HEK293 (cell line): ENCODE results near the gene TXNDC15.

Experiments
- CTCF ChIA-PET: fragments of 350-600 bp; formaldehyde crosslinking; extraction: SDS; loops from one replicate; lab custom pipeline; 2021; ENCODE audit warnings: antibody characterized with exemption; lab: Yijun Ruan, JAX
- POLR2A ChIA-PET: fragments of 300-600 bp; formaldehyde crosslinking; extraction: SDS; loops from one replicate; lab custom pipeline; 2020; ENCODE audit warnings: antibody characterized with exemption, inconsistent platforms; lab: Yijun Ruan, JAX
- H3K27ac ChIP-seq: fragments of 200-500 bp; sonication (Bioruptor generic); 2 replicates; pipeline ENCODE4 v1.5.1; 2014; ENCODE audit warnings: low read depth, low read length, control low read depth, inconsistent platforms; ENCODE audit errors: extremely low read depth
- H3K36me3 ChIP-seq, 2 experiments: fragments of 200-500 bp in 1 of 2; sonication (Bioruptor generic) in 1 of 2; 1 replicate in 1 of 2; 2 replicates in 1 of 2; pipeline ENCODE4 v1.5.1; 2014 to 2017; ENCODE audit warnings: inconsistent platforms in 2 of 2, low read length in 2 of 2; ENCODE audit not compliant: control insufficient read depth in 2 of 2, insufficient read depth in 1 of 2
- H3K4me1 ChIP-seq: fragments of 200-500 bp; sonication (Bioruptor generic); 2 replicates; pipeline ENCODE4 v1.5.1; 2014; ENCODE audit warnings: mild to moderate bottlenecking, low read length, inconsistent platforms; ENCODE audit not compliant: control insufficient read depth, insufficient read depth
- H3K4me3 ChIP-seq: 2 replicates; pipeline ENCODE4 v1.5.1; 2011; ENCODE audit warnings: low read depth, mild to moderate bottlenecking, control low read depth, low read length, moderate library complexity
- H3K9me3 ChIP-seq: fragments of 200-500 bp; sonication (Bioruptor generic); 2 replicates; pipeline ENCODE4 v1.5.1; 2014; ENCODE audit warnings: low read depth, low read length, inconsistent platforms; ENCODE audit not compliant: control insufficient read depth, insufficient read depth
- BCL11A ChIP-seq: fragments of 450-650 bp; formaldehyde crosslinking; IDR thresholded peaks from 2 replicates; pipeline ENCODE4 v1.5.1; 2016; ENCODE audit warnings: low read depth, missing biosample characterization, missing genetic modification characterization
- CTCF ChIP-seq: fragments of 450-650 bp; formaldehyde crosslinking; IDR thresholded peaks from 2 replicates; pipeline ENCODE4 v1.5.1; 2016; ENCODE audit warnings: missing biosample characterization, missing genetic modification characterization
- ELK4 ChIP-seq: IDR thresholded peaks from 2 replicates; pipeline ENCODE4 v1.6.1; 2011; ENCODE audit warnings: mild to moderate bottlenecking, low read depth, low read length, borderline replicate concordance
- GLIS1 ChIP-seq: fragments of 450-650 bp; formaldehyde crosslinking; IDR thresholded peaks from 2 replicates; pipeline ENCODE4 v1.5.1; 2016; ENCODE audit warnings: missing biosample characterization, missing genetic modification characterization
- HIC1 ChIP-seq: fragments of 450-650 bp; formaldehyde crosslinking; IDR thresholded peaks from 2 replicates; pipeline ENCODE4 v1.5.1; 2016; ENCODE audit warnings: missing biosample characterization, missing genetic modification characterization
- ZNF10 ChIP-seq: fragments of 450-650 bp; formaldehyde crosslinking; IDR thresholded peaks from 2 replicates; pipeline ENCODE4 v1.5.1; 2017; ENCODE audit warnings: missing biosample characterization, missing genetic modification characterization
- ZNF138 ChIP-seq: fragments of 450-650 bp; formaldehyde crosslinking; IDR thresholded peaks from 2 replicates; pipeline ENCODE4 v1.5.1; 2016; ENCODE audit warnings: missing biosample characterization, missing genetic modification characterization, borderline replicate concordance
- ZNF155 ChIP-seq: fragments of 450-650 bp; formaldehyde crosslinking; IDR thresholded peaks from 2 replicates; pipeline ENCODE4 v1.5.1; 2016; ENCODE audit warnings: missing biosample characterization, missing genetic modification characterization
- ZNF157 ChIP-seq: fragments of 450-650 bp; formaldehyde crosslinking; IDR thresholded peaks from 2 replicates; pipeline ENCODE4 v1.5.1; 2016; ENCODE audit warnings: missing biosample characterization, missing genetic modification characterization
- ZNF16 ChIP-seq: fragments of 450-650 bp; formaldehyde crosslinking; IDR thresholded peaks from 2 replicates; pipeline ENCODE4 v1.5.1; 2016; ENCODE audit warnings: low read depth, missing biosample characterization, missing genetic modification characterization
- ZNF169 ChIP-seq: fragments of 450-650 bp; formaldehyde crosslinking; IDR thresholded peaks from 2 replicates; pipeline ENCODE4 v1.5.1; 2016; ENCODE audit warnings: missing biosample characterization, missing genetic modification characterization
- ZNF23 ChIP-seq: fragments of 450-650 bp; formaldehyde crosslinking; IDR thresholded peaks from 2 replicates; pipeline ENCODE4 v1.5.1; 2016; ENCODE audit warnings: missing biosample characterization, missing genetic modification characterization, borderline replicate concordance
- ZNF24 ChIP-seq: fragments of 450-650 bp; formaldehyde crosslinking; IDR thresholded peaks from 2 replicates; pipeline ENCODE4 v1.5.1; 2016; ENCODE audit warnings: missing biosample characterization, missing genetic modification characterization
- ZNF302 ChIP-seq: fragments of 450-650 bp; formaldehyde crosslinking; IDR thresholded peaks from 2 replicates; pipeline ENCODE4 v1.5.1; 2016; ENCODE audit warnings: missing biosample characterization, missing genetic modification characterization, low read depth
- ZNF398 ChIP-seq: fragments of 450-650 bp; formaldehyde crosslinking; IDR thresholded peaks from 2 replicates; pipeline ENCODE4 v1.5.1; 2017; ENCODE audit warnings: missing biosample characterization, missing genetic modification characterization
- ZNF501 ChIP-seq: fragments of 450-650 bp; formaldehyde crosslinking; IDR thresholded peaks from 2 replicates; pipeline ENCODE4 v1.5.1; 2016; ENCODE audit warnings: missing biosample characterization, missing genetic modification characterization
- ZNF530 ChIP-seq: fragments of 450-650 bp; formaldehyde crosslinking; IDR thresholded peaks from 2 replicates; pipeline ENCODE4 v1.5.1; 2016; ENCODE audit warnings: low read depth, missing biosample characterization, missing genetic modification characterization
- ZNF558 ChIP-seq: fragments of 450-650 bp; formaldehyde crosslinking; IDR thresholded peaks from 2 replicates; pipeline ENCODE4 v1.5.1; 2016; ENCODE audit warnings: missing biosample characterization, missing genetic modification characterization
- ZNF621 ChIP-seq: fragments of 450-650 bp; formaldehyde crosslinking; IDR thresholded peaks from 2 replicates; pipeline ENCODE4 v1.5.1; 2017; ENCODE audit warnings: missing biosample characterization, missing genetic modification characterization
- ZNF626 ChIP-seq: fragments of 450-650 bp; sonication (Bioruptor Pico); formaldehyde crosslinking; IDR thresholded peaks from 2 replicates; pipeline ENCODE4 v1.5.1; 2018; ENCODE audit warnings: missing biosample characterization, missing genetic modification characterization, inconsistent platforms
- ZNF654 ChIP-seq: fragments of 450-650 bp; formaldehyde crosslinking; IDR thresholded peaks from 2 replicates; pipeline ENCODE4 v1.5.1; 2016; ENCODE audit warnings: low read depth, missing biosample characterization, missing genetic modification characterization
- ZSCAN4 ChIP-seq: fragments of 450-650 bp; formaldehyde crosslinking; IDR thresholded peaks from 2 replicates; pipeline ENCODE4 v1.5.1; 2017; ENCODE audit warnings: missing biosample characterization, missing genetic modification characterization

Gene TXNDC15

GRCh38 chr5:134934202-134934601 lies 60.0 kb downstream of the TXNDC15 start:
- CTCF ChIA-PET, result interaction anchor here (0.6 kb wide), 1 partner anchor 270 kb away, joined by 4 read pairs; no protein-coding TSS in a partner anchor
- Histone ChIP-seq H3K4me1 (no peaks in the 10 kb centered on the region), H3K36me3 (peaks cover 10 to 17% of the 10 kb centered on the region in 2 experiments), H3K4me3 (no peak overlapping the region), H3K9me3 (no peaks in the 10 kb centered on the region), H3K27ac (no peak overlapping the region)
- POLR2A ChIA-PET, result no interaction called here
- TF ChIP-seq ZNF530, result no peak

GRCh38 chr5:134935711-134936602 lies 61.8 kb downstream of the TXNDC15 start:
- POLR2A ChIA-PET, result interaction anchor here (0.5 kb wide), 1 partner anchor 18 kb away, joined by 3 read pairs; no protein-coding TSS in a partner anchor
- Histone ChIP-seq H3K4me1 (no peaks in the 10 kb centered on the region), H3K4me3 (no peak overlapping the region), H3K36me3 (peaks cover 9 to 10% of the 10 kb centered on the region in 2 experiments), H3K9me3 (no peaks in the 10 kb centered on the region), H3K27ac (no peak overlapping the region)
- TF ChIP-seq ZNF398 (tag by site-specific recombination) (no peak), ZNF654 (tag by site-specific recombination) (no peak), ZNF157 (tag by site-specific recombination) (no peak), GLIS1 (no peak), ZNF138 (tag by site-specific recombination) (no peak), ZNF23 (tag by site-specific recombination) (no peak), ZNF558 (tag by site-specific recombination) (no peak), ZNF302 (no peak)
- CTCF ChIA-PET, result interaction anchor here (0.8 kb wide), 1 partner anchor 16 kb away, joined by 3 read pairs; no protein-coding TSS in a partner anchor

GRCh38 chr5:134937526-134937925 lies 63.4 kb downstream of the TXNDC15 start:
- CTCF ChIA-PET, result no interaction called here
- TF ChIP-seq ZNF621 (tag by site-specific recombination) (no peak), ZNF10 (tag by site-specific recombination) (no peak), ZSCAN4 (tag by site-specific recombination) (no peak), ZNF169 (no peak), BCL11A (tag by site-specific recombination) (no peak), ELK4 (no peak), ZNF626 (tag by site-specific recombination) (no peak), CTCF (tag by site-specific recombination) (no peak), ZNF24 (no peak), ZNF16 (tag by site-specific recombination) (no peak), ZNF501 (tag by site-specific recombination) (no peak), ZNF155 (tag by site-specific recombination) (no peak), HIC1 (no peak)
- TF ChIP-seq, all 188 proteins: peak for 0
- Histone ChIP-seq H3K4me1 (no peaks in the 10 kb centered on the region), H3K4me3 (no peak overlapping the region), H3K27ac (no peak overlapping the region), H3K36me3 (peaks cover 4 to 9% of the 10 kb centered on the region in 2 experiments; a peak in 2 of 3 replicates), H3K9me3 (no peaks in the 10 kb centered on the region)
- POLR2A ChIA-PET, result interaction anchor here (0.6 kb wide), 1 partner anchor 1651 kb away, joined by 3 read pairs; no protein-coding TSS in a partner anchor
